GM12878 (cell line): ENCODE results near the gene TRPM5. TPM values are rescaled to one million over a fixed set of nuclear protein-coding genes. Genes with fewer than 3 reads are reported as not detected.

Source experiments
- BCL11A ChIP-seq: IDR thresholded peaks from 2 replicates; pipeline ENCODE4 v1.6.1; 2011; ENCODE audit warnings: low read depth, low read length
- BHLHE40 ChIP-seq, 2 experiments: fragments of 450-650 bp in 1 of 2; IDR thresholded peaks; 2 replicates each; pipeline ENCODE4 v1.6.1; 2011 to 2017; ENCODE audit warnings: low read depth in 2 of 2, borderline replicate concordance in 1 of 2, improper control_type of control experiment in 1 of 2, low read length in 1 of 2, mild to moderate bottlenecking in 1 of 2
- BMI1 ChIP-seq: fragments of 450-650 bp; IDR thresholded peaks from 2 replicates; pipeline ENCODE4 v1.6.1; 2016; ENCODE audit warnings: mild to moderate bottlenecking, moderate library complexity, borderline replicate concordance
- BRCA1 ChIP-seq: IDR thresholded peaks from 2 replicates; pipeline ENCODE4 v1.6.1; 2011; ENCODE audit warnings: low read depth, low read length, improper control_type of control experiment
- CBFB ChIP-seq: IDR thresholded peaks from 2 replicates; pipeline ENCODE4 v1.6.1; 2016; ENCODE audit warnings: antibody characterized with exemption, low read depth
- CHD1 ChIP-seq: IDR thresholded peaks from 2 replicates; pipeline ENCODE4 v1.6.1; 2012; ENCODE audit warnings: low read depth, low read length, improper control_type of control experiment
- FOS ChIP-seq: IDR thresholded peaks from 3 replicates; pipeline ENCODE4 v1.6.1; 2011; ENCODE audit warnings: borderline replicate concordance; ENCODE audit not compliant: insufficient read length; ENCODE audit errors: extremely low read depth
- FOXK2 ChIP-seq: fragments of 450-650 bp; IDR thresholded peaks from 2 replicates; pipeline ENCODE4 v1.6.1; 2017; ENCODE audit warnings: mild to moderate bottlenecking, moderate library complexity
- GABPA ChIP-seq: IDR thresholded peaks from 2 replicates; pipeline ENCODE4 v1.6.1; 2014; ENCODE audit warnings: antibody characterized with exemption, low read depth, mild to moderate bottlenecking, inconsistent platforms
- IKZF2 ChIP-seq, 2 experiments: fragments of 450-650 bp; IDR thresholded peaks; 2 replicates each; pipeline ENCODE4 v1.6.1; 2017; ENCODE audit warnings: mild to moderate bottlenecking in 2 of 2, moderate library complexity in 2 of 2
- KAT2A ChIP-seq: conservative IDR thresholded peaks from 2 replicates; pipeline ENCODE4 v1.6.1; 2011; ENCODE audit warnings: low read depth, low read length; ENCODE audit not compliant: control insufficient read depth
- MYB ChIP-seq: fragments of 150-350 bp; IDR thresholded peaks from 2 replicates; pipeline ENCODE4 v1.6.1; 2014; ENCODE audit warnings: mild to moderate bottlenecking, low read depth, low read length, borderline replicate concordance
- MYC ChIP-seq: IDR thresholded peaks from 2 replicates; pipeline ENCODE4 v1.6.1; 2011; ENCODE audit warnings: mild to moderate bottlenecking, low read length, moderate library complexity, inconsistent platforms; ENCODE audit not compliant: insufficient read depth, insufficient replicate concordance, insufficient read length, severe bottlenecking
- RAD21 ChIP-seq: IDR thresholded peaks from 2 replicates; pipeline ENCODE4 v1.6.1; 2011; ENCODE audit warnings: mild to moderate bottlenecking, low read depth, low read length, moderate library complexity; ENCODE audit not compliant: insufficient read depth
- RCOR1 ChIP-seq: conservative IDR thresholded peaks from 2 replicates; pipeline ENCODE4 v1.6.1; 2012; ENCODE audit warnings: low read depth, low read length, improper control_type of control experiment
- SMC3 ChIP-seq: IDR thresholded peaks from 2 replicates; pipeline ENCODE4 v1.6.1; 2011; ENCODE audit warnings: low read length, improper control_type of control experiment, borderline replicate concordance
- SREBF1 ChIP-seq: IDR thresholded peaks from 2 replicates; pipeline ENCODE4 v1.6.1; 2012; ENCODE audit warnings: mild to moderate bottlenecking, low read length
- SUZ12 ChIP-seq: fragments of 200-600 bp; sonication (generic); IDR thresholded peaks from one replicate; pipeline ENCODE4 v1.6.1; 2018; ENCODE audit warnings: antibody characterized with exemption, mild to moderate bottlenecking; ENCODE audit not compliant: unreplicated experiment
- ZNF384 ChIP-seq: IDR thresholded peaks from 2 replicates; pipeline ENCODE4 v1.6.1; 2012; ENCODE audit warnings: low read depth, mild to moderate bottlenecking, low read length, improper control_type of control experiment, borderline replicate concordance
- polyA plus RNA-seq, 11 experiments: library from polyadenylated mRNA; depleted of rRNA in 4 of 11; unstranded in 6 of 11; stranded (reverse) in 5 of 11; fragments of >200 nt; fragmentation: Nextera tagmentation in 4 of 11; fragmentation: Illumina TruSeq in 1 of 11; extraction: Ambion mirVana in 4 of 11; extraction: Trizol in 1 of 11; gene quantifications; 1 replicate in 1 of 11; 2 replicates in 10 of 11; pipeline versions ENCODE4 v1.2.1 to v1.2.3, GENCODE V29; 2011 to 2016; ENCODE audit warnings: inconsistent platforms in 2 of 11, missing spikeins in 2 of 11, low read depth in 1 of 11
- total RNA-seq, 4 experiments: library from RNA; depleted of rRNA in 3 of 4; stranded (reverse); fragments of >200 nt in 3 of 4; fragmentation: Illumina TruSeq in 1 of 4; extraction: Trizol in 1 of 4; gene quantifications; 2 replicates each; pipeline versions ENCODE4 v1.2.1 to v1.2.3, GENCODE V29; 2013 to 2021
- TF ChIP-seq, protein P1 (sequence below): fragments of 450-650 bp; IDR thresholded peaks from 2 replicates; pipeline ENCODE4 v1.6.1; 2017; ENCODE audit warnings: mild to moderate bottlenecking, moderate library complexity
- TF ChIP-seq, protein P2 (sequence below): fragments of 450-650 bp; IDR thresholded peaks from 2 replicates; pipeline ENCODE4 v1.6.1; 2017; ENCODE audit warnings: antibody characterized with exemption, mild to moderate bottlenecking, moderate library complexity
- TF ChIP-seq, protein P3 (sequence below): fragments of 450-650 bp; conservative IDR thresholded peaks from 2 replicates; pipeline ENCODE4 v1.6.1; 2017; ENCODE audit warnings: mild to moderate bottlenecking, moderate library complexity

The TRPM5 gene
- total and polyA plus RNA-seq, 10 of the 15 experiments (the other 5 are each of a cell fraction or from before 2014, with no cell fraction given), result not detected

DNA sequence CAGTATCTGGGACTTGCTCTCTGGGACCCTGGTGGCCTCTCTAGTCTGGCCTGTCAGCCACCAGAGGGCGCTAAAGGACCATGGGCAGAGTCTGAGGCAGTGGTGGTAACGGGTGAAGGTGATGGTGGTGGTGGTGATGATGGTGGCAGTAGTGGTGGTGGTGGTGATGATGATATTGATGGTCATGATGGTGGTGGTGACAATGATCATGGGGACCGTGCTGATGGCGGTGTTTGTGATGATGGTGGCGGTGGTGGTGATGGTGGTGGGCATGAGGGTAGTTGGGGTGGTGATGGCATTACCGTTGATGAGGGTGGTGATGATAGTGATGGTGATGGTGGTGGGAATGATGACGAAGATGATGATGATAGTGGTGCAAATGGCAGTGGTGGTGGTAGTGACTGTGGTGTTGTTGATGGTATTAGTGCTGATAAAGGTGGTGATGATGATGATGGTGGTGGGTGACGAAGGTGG is 16.0 kb downstream of the TRPM5 start (continued):
- TF ChIP-seq MYB (no peak), CHD1 (no peak), BRCA1 (no peak), BMI1 (no peak), FOS (no peak), BCL11A (no peak), RCOR1 (no peak), SMC3 (peak; percentile 98), MYC (no peak), CBFB (no peak), BHLHE40 (IDR thresholded peaks at IDR 0.05; ENCODE audit: borderline replicate concordance in 1 of 2, low read depth in 2 of 2, low read length in 1 of 2) (0 out of 4 replicates have a peak, but pooled peaks of 1 of the 2 experiments have one; percentile 36), GABPA (no peak), ZNF384 (no peak), FOXK2 (no peak), IKZF2 (IDR thresholded peaks at IDR 0.05) (no peak), KAT2A (no peak), SREBF1 (no peak), SUZ12 (no peak), RAD21 (peak; percentile 98)
- TF ChIP-seq, protein P1, sequence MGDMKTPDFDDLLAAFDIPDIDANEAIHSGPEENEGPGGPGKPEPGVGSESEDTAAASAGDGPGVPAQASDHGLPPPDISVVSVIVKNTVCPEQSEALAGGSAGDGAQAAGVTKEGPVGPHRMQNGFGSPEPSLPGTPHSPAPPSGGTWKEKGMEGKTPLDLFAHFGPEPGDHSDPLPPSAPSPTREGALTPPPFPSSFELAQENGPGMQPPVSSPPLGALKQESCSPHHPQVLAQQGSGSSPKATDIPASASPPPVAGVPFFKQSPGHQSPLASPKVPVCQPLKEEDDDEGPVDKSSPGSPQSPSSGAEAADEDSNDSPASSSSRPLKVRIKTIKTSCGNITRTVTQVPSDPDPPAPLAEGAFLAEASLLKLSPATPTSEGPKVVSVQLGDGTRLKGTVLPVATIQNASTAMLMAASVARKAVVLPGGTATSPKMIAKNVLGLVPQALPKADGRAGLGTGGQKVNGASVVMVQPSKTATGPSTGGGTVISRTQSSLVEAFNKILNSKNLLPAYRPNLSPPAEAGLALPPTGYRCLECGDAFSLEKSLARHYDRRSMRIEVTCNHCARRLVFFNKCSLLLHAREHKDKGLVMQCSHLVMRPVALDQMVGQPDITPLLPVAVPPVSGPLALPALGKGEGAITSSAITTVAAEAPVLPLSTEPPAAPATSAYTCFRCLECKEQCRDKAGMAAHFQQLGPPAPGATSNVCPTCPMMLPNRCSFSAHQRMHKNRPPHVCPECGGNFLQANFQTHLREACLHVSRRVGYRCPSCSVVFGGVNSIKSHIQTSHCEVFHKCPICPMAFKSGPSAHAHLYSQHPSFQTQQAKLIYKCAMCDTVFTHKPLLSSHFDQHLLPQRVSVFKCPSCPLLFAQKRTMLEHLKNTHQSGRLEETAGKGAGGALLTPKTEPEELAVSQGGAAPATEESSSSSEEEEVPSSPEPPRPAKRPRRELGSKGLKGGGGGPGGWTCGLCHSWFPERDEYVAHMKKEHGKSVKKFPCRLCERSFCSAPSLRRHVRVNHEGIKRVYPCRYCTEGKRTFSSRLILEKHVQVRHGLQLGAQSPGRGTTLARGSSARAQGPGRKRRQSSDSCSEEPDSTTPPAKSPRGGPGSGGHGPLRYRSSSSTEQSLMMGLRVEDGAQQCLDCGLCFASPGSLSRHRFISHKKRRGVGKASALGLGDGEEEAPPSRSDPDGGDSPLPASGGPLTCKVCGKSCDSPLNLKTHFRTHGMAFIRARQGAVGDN, result no peak
- TF ChIP-seq, protein P2, sequence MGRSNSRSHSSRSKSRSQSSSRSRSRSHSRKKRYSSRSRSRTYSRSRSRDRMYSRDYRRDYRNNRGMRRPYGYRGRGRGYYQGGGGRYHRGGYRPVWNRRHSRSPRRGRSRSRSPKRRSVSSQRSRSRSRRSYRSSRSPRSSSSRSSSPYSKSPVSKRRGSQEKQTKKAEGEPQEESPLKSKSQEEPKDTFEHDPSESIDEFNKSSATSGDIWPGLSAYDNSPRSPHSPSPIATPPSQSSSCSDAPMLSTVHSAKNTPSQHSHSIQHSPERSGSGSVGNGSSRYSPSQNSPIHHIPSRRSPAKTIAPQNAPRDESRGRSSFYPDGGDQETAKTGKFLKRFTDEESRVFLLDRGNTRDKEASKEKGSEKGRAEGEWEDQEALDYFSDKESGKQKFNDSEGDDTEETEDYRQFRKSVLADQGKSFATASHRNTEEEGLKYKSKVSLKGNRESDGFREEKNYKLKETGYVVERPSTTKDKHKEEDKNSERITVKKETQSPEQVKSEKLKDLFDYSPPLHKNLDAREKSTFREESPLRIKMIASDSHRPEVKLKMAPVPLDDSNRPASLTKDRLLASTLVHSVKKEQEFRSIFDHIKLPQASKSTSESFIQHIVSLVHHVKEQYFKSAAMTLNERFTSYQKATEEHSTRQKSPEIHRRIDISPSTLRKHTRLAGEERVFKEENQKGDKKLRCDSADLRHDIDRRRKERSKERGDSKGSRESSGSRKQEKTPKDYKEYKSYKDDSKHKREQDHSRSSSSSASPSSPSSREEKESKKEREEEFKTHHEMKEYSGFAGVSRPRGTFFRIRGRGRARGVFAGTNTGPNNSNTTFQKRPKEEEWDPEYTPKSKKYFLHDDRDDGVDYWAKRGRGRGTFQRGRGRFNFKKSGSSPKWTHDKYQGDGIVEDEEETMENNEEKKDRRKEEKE, result no peak
- TF ChIP-seq, protein P3, sequence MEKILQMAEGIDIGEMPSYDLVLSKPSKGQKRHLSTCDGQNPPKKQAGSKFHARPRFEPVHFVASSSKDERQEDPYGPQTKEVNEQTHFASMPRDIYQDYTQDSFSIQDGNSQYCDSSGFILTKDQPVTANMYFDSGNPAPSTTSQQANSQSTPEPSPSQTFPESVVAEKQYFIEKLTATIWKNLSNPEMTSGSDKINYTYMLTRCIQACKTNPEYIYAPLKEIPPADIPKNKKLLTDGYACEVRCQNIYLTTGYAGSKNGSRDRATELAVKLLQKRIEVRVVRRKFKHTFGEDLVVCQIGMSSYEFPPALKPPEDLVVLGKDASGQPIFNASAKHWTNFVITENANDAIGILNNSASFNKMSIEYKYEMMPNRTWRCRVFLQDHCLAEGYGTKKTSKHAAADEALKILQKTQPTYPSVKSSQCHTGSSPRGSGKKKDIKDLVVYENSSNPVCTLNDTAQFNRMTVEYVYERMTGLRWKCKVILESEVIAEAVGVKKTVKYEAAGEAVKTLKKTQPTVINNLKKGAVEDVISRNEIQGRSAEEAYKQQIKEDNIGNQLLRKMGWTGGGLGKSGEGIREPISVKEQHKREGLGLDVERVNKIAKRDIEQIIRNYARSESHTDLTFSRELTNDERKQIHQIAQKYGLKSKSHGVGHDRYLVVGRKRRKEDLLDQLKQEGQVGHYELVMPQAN, result no peak
- TF ChIP-seq, all 136 proteins: peak for 11
